ENCODE results near the gene SERPINB8.

The SERPINB8 gene

GRCh38 chr18:63960891-63961290 lies 9.0 kb upstream of the SERPINB8 start:
- Histone ChIP-seq H2BK5ac (ENCODE audit: low read length) (no peak overlapping the region), H3K4ac (ENCODE audit: low read depth, low read length) (no peak overlapping the region), H3K4me1 (ENCODE audit: control insufficient read depth, low read depth, low read length) (no peaks in the 10 kb centered on the region), H2BK15ac (replicated peaks; ENCODE audit: low read depth) (no peak overlapping the region), H3K4me2 (ENCODE audit: low read length) (no peak overlapping the region), H3K79me2 (ENCODE audit: control insufficient read depth, insufficient read depth, low read length) (no peaks in the 10 kb centered on the region), H2AK5ac (ENCODE audit: low read length) (no peak overlapping the region), H4K5ac (ENCODE audit: low read length) (no peak overlapping the region), H3K18ac (ENCODE audit: low read length) (no peak overlapping the region), H3K27ac (ENCODE audit: low read depth, low read length) (no peak overlapping the region), H3K56ac (ENCODE audit: low read length) (no peak overlapping the region), H3K9ac (ENCODE audit: low read length) (no peak overlapping the region), H3K23ac (ENCODE audit: low read length) (no peak overlapping the region), H3K4me3 (ENCODE audit: low read length) (no peak overlapping the region), H4K8ac (ENCODE audit: low read depth, low read length) (no peak overlapping the region), H3K36me3 (ENCODE audit: control insufficient read depth, insufficient read depth, low read length) (no peaks in the 10 kb centered on the region), H3K79me1 (ENCODE audit: low read length) (no peaks in the 10 kb centered on the region), H2BK120ac (ENCODE audit: low read depth, low read length) (no peak overlapping the region), H3K27me3 (ENCODE audit: insufficient read depth, low read length, poor library complexity) (no peaks in the 10 kb centered on the region)
- WGBS (ENCODE audit: extremely low coverage, insufficient coverage, low lambda C conversion rate): no CpG with 5 or more reads among the region's 1 CpG
- no peak for DNase-seq

GRCh38 chr18:63961435-63961980 lies 8.4 kb upstream of the SERPINB8 start:
- Histone ChIP-seq H3K23ac (ENCODE audit: low read length) (no peak overlapping the region), H3K36me3 (ENCODE audit: control insufficient read depth, insufficient read depth, low read length) (no peaks in the 10 kb centered on the region), H2BK5ac (ENCODE audit: low read length) (no peak overlapping the region), H2BK120ac (ENCODE audit: low read depth, low read length) (no peak overlapping the region), H4K8ac (ENCODE audit: low read depth, low read length) (no peak overlapping the region), H3K27me3 (ENCODE audit: insufficient read depth, low read length, poor library complexity) (no peaks in the 10 kb centered on the region), H3K9ac (ENCODE audit: low read length) (no peak overlapping the region), H3K27ac (ENCODE audit: low read depth, low read length) (no peak overlapping the region), H3K79me1 (ENCODE audit: low read length) (no peaks in the 10 kb centered on the region), H3K4me2 (ENCODE audit: low read length) (no peak overlapping the region), H3K4me3 (ENCODE audit: low read length) (no peak overlapping the region), H3K79me2 (ENCODE audit: control insufficient read depth, insufficient read depth, low read length) (no peaks in the 10 kb centered on the region), H2AK5ac (ENCODE audit: low read length) (no peak overlapping the region), H3K4me1 (ENCODE audit: control insufficient read depth, low read depth, low read length) (no peaks in the 10 kb centered on the region), H2BK15ac (replicated peaks; ENCODE audit: low read depth) (no peak overlapping the region), H4K5ac (ENCODE audit: low read length) (no peak overlapping the region), H3K4ac (ENCODE audit: low read depth, low read length) (no peak overlapping the region), H3K56ac (ENCODE audit: low read length) (no peak overlapping the region), H3K18ac (ENCODE audit: low read length) (no peak overlapping the region)
- DNase-seq: no peak
- WGBS (ENCODE audit: extremely low coverage, insufficient coverage, low lambda C conversion rate): no CpG with 5 or more reads among the region's 5 CpGs

GRCh38 chr18:63962137-63962536 lies 7.7 kb upstream of the SERPINB8 start:
- H2BK120ac ChIP-seq (ENCODE audit: low read depth, low read length): no peak overlapping the region
- no CpG with 5 or more reads among the region's 1 CpG for WGBS (ENCODE audit: extremely low coverage, insufficient coverage, low lambda C conversion rate)
- H3K79me2 ChIP-seq (ENCODE audit: control insufficient read depth, insufficient read depth, low read length): no peaks in the 10 kb centered on the region
- H4K5ac ChIP-seq (ENCODE audit: low read length): no peak overlapping the region
- H3K27ac ChIP-seq (ENCODE audit: low read depth, low read length): no peak overlapping the region
- H3K27me3 ChIP-seq (ENCODE audit: insufficient read depth, low read length, poor library complexity): no peaks in the 10 kb centered on the region
- H3K56ac ChIP-seq (ENCODE audit: low read length): no peak overlapping the region
- H2BK5ac ChIP-seq (ENCODE audit: low read length): no peak overlapping the region
- H3K36me3 ChIP-seq (ENCODE audit: control insufficient read depth, insufficient read depth, low read length): no peaks in the 10 kb centered on the region
- no peak overlapping the region for H3K4ac ChIP-seq (ENCODE audit: low read depth, low read length)
- H3K9ac ChIP-seq (ENCODE audit: low read length): no peak overlapping the region
- H2AK5ac ChIP-seq (ENCODE audit: low read length): no peak overlapping the region
- H3K79me1 ChIP-seq (ENCODE audit: low read length): no peaks in the 10 kb centered on the region
- no peak overlapping the region for H3K4me3 ChIP-seq (ENCODE audit: low read length)
- H2BK15ac ChIP-seq (replicated peaks; ENCODE audit: low read depth): no peak overlapping the region
- no peak overlapping the region for H4K8ac ChIP-seq (ENCODE audit: low read depth, low read length)
- DNase-seq: no peak
- H3K23ac ChIP-seq (ENCODE audit: low read length): no peak overlapping the region
- no peak overlapping the region for H3K18ac ChIP-seq (ENCODE audit: low read length)
- H3K4me1 ChIP-seq (ENCODE audit: control insufficient read depth, low read depth, low read length): no peaks in the 10 kb centered on the region
- H3K4me2 ChIP-seq (ENCODE audit: low read length): no peak overlapping the region

- Histone ChIP-seq H3K79me2 (ENCODE audit: control insufficient read depth, insufficient read depth, low read length) (no peaks in the 10 kb centered on the region), H3K27me3 (ENCODE audit: insufficient read depth, low read length, poor library complexity) (no peaks in the 10 kb centered on the region), H2BK120ac (ENCODE audit: low read depth, low read length) (no peak overlapping the region), H3K9ac (ENCODE audit: low read length) (no peak overlapping the region), H4K5ac (ENCODE audit: low read length) (no peak overlapping the region), H3K4ac (ENCODE audit: low read depth, low read length) (no peak overlapping the region), H3K18ac (ENCODE audit: low read length) (no peak overlapping the region), H3K27ac (ENCODE audit: low read depth, low read length) (no peak overlapping the region), H3K36me3 (ENCODE audit: control insufficient read depth, insufficient read depth, low read length) (no peaks in the 10 kb centered on the region), H3K4me2 (ENCODE audit: low read length) (no peak overlapping the region), H3K79me1 (ENCODE audit: low read length) (no peaks in the 10 kb centered on the region), H2BK15ac (replicated peaks; ENCODE audit: low read depth) (no peak overlapping the region), H3K56ac (ENCODE audit: low read length) (no peak overlapping the region), H2BK5ac (ENCODE audit: low read length) (no peak overlapping the region), H4K8ac (ENCODE audit: low read depth, low read length) (no peak overlapping the region), H3K4me3 (ENCODE audit: low read length) (no peak overlapping the region), H3K4me1 (ENCODE audit: control insufficient read depth, low read depth, low read length) (no peaks in the 10 kb centered on the region), H2AK5ac (ENCODE audit: low read length) (no peak overlapping the region), H3K23ac (ENCODE audit: low read length) (no peak overlapping the region)
- peak; percentile 76 for DNase-seq
- no CpG with 5 or more reads among the region's 1 CpG for WGBS (ENCODE audit: extremely low coverage, insufficient coverage, low lambda C conversion rate)
These were observed 6.1 kb upstream of the SERPINB8 start for GRCh38 chr18:63963615-63964256.

GRCh38 chr18:63964908-63965307 lies 5.0 kb upstream of the SERPINB8 start:
- no peak overlapping the region for H3K4ac ChIP-seq (ENCODE audit: low read depth, low read length)
- H3K23ac ChIP-seq (ENCODE audit: low read length): no peak overlapping the region
- no peak overlapping the region for H4K5ac ChIP-seq (ENCODE audit: low read length)
- no peak overlapping the region for H3K56ac ChIP-seq (ENCODE audit: low read length)
- H3K27me3 ChIP-seq (ENCODE audit: insufficient read depth, low read length, poor library complexity): no peaks in the 10 kb centered on the region
- no peak overlapping the region for H3K4me3 ChIP-seq (ENCODE audit: low read length)
- H2BK5ac ChIP-seq (ENCODE audit: low read length): no peak overlapping the region
- H2BK120ac ChIP-seq (ENCODE audit: low read depth, low read length): no peak overlapping the region
- no peak overlapping the region for H3K27ac ChIP-seq (ENCODE audit: low read depth, low read length)
- H4K8ac ChIP-seq (ENCODE audit: low read depth, low read length): no peak overlapping the region
- DNase-seq: no peak
- no peaks in the 10 kb centered on the region for H3K79me1 ChIP-seq (ENCODE audit: low read length)
- no peak overlapping the region for H2AK5ac ChIP-seq (ENCODE audit: low read length)
- no peak overlapping the region for H3K18ac ChIP-seq (ENCODE audit: low read length)
- no peak overlapping the region for H2BK15ac ChIP-seq (replicated peaks; ENCODE audit: low read depth)
- H3K36me3 ChIP-seq (ENCODE audit: control insufficient read depth, insufficient read depth, low read length): no peaks in the 10 kb centered on the region
- H3K9ac ChIP-seq (ENCODE audit: low read length): no peak overlapping the region
- no peaks in the 10 kb centered on the region for H3K79me2 ChIP-seq (ENCODE audit: control insufficient read depth, insufficient read depth, low read length)
- H3K4me2 ChIP-seq (ENCODE audit: low read length): no peak overlapping the region
- no peaks in the 10 kb centered on the region for H3K4me1 ChIP-seq (ENCODE audit: control insufficient read depth, low read depth, low read length)

- Histone ChIP-seq H3K27me3 (ENCODE audit: insufficient read depth, low read length, poor library complexity) (no peaks in the 10 kb centered on the region), H3K79me1 (ENCODE audit: low read length) (no peaks in the 10 kb centered on the region), H3K36me3 (ENCODE audit: control insufficient read depth, insufficient read depth, low read length) (no peaks in the 10 kb centered on the region), H3K56ac (ENCODE audit: low read length) (no peak overlapping the region), H2BK15ac (replicated peaks; ENCODE audit: low read depth) (no peak overlapping the region), H3K4me3 (ENCODE audit: low read length) (no peak overlapping the region), H3K9ac (ENCODE audit: low read length) (no peak overlapping the region), H3K27ac (ENCODE audit: low read depth, low read length) (no peak overlapping the region), H3K23ac (ENCODE audit: low read length) (no peak overlapping the region), H3K4me2 (ENCODE audit: low read length) (no peak overlapping the region), H2AK5ac (ENCODE audit: low read length) (no peak overlapping the region), H3K18ac (ENCODE audit: low read length) (no peak overlapping the region), H3K4me1 (ENCODE audit: control insufficient read depth, low read depth, low read length) (no peaks in the 10 kb centered on the region), H3K4ac (ENCODE audit: low read depth, low read length) (no peak overlapping the region), H4K5ac (ENCODE audit: low read length) (no peak overlapping the region), H2BK5ac (ENCODE audit: low read length) (no peak overlapping the region), H3K79me2 (ENCODE audit: control insufficient read depth, insufficient read depth, low read length) (no peaks in the 10 kb centered on the region), H2BK120ac (ENCODE audit: low read depth, low read length) (no peak overlapping the region), H4K8ac (ENCODE audit: low read depth, low read length) (no peak overlapping the region)
- WGBS (ENCODE audit: extremely low coverage, insufficient coverage, low lambda C conversion rate): no CpG with 5 or more reads among the region's 5 CpGs
- no peak for DNase-seq
These were observed 4.1 kb upstream of the SERPINB8 start for GRCh38 chr18:63965716-63966330.
